NK-92 (cell line): ENCODE results near the gene MPPED1.

ENCODE experiments used
- DNase-seq: peaks from one replicate; lab custom pipeline; 2025; ENCODE audit not compliant: unreplicated experiment; lab: John Stamatoyannopoulos, UW

Gene MPPED1

GRCh38 chr22:43474161-43475101, 62.6 kb downstream of the MPPED1 start:
- DNase-seq = no peak

- no peak for DNase-seq
Observed at GRCh38 chr22:43475549-43476076, 63.8 kb downstream of the MPPED1 start.

GRCh38 chr22:43476341-43476740, 64.5 kb downstream of the MPPED1 start:
- DNase-seq = no peak

GRCh38 chr22:43476751-43477725, 65.2 kb downstream of the MPPED1 start:
- no peak for DNase-seq

GRCh38 chr22:43477966-43478365, 66.2 kb downstream of the MPPED1 start:
- DNase-seq = no peak

GRCh38 chr22:43478621-43479300, 66.9 kb downstream of the MPPED1 start:
- no peak for DNase-seq

- DNase-seq = no peak
Observed at GRCh38 chr22:43479301-43479950, 67.6 kb downstream of the MPPED1 start.

GRCh38 chr22:43479962-43480361, 68.1 kb downstream of the MPPED1 start:
- no peak for DNase-seq

GRCh38 chr22:43481568-43482317, 69.9 kb downstream of the MPPED1 start:
- DNase-seq = no peak

GRCh38 chr22:43482318-43482625, 70.5 kb downstream of the MPPED1 start:
- no peak for DNase-seq

- no peak for DNase-seq
Observed at GRCh38 chr22:43483266-43483665, 71.5 kb downstream of the MPPED1 start.

- no peak for DNase-seq
Observed at GRCh38 chr22:43483669-43484068, 71.9 kb downstream of the MPPED1 start.

- no peak for DNase-seq
Observed at GRCh38 chr22:43484227-43484626, 72.4 kb downstream of the MPPED1 start.

GRCh38 chr22:43485502-43486089, 73.8 kb downstream of the MPPED1 start:
- DNase-seq = no peak

GRCh38 chr22:43487311-43488030, 75.7 kb downstream of the MPPED1 start:
- no peak for DNase-seq

GRCh38 chr22:43488031-43488866, 76.4 kb downstream of the MPPED1 start:
- DNase-seq = no peak

- no peak for DNase-seq
Observed at GRCh38 chr22:43488937-43489336, 77.1 kb downstream of the MPPED1 start.

- no peak for DNase-seq
Observed at GRCh38 chr22:43490311-43490710, 78.5 kb downstream of the MPPED1 start.
